Caco-2 (cell line): ENCODE data around the gene MAGI1. TPM values are rescaled to one million over a fixed set of nuclear protein-coding genes. Genes with fewer than 3 reads are reported as not detected.

Source experiments
- BruUV-seq: library from RNA; stranded (reverse); fragments of 400-500 nt; replicated peaks from 2 replicates; lab custom pipeline; 2021; lab: Mats Ljungman, UMichigan
- CTCF ChIA-PET: fragments of 300-600 bp; sonication (Branson Sonifier 250); formaldehyde crosslinking; loops from one replicate; lab custom pipeline; 2022; ENCODE audit warnings: antibody characterized with exemption; lab: Charles Lee
- POLR2A ChIA-PET: fragments of 300-600 bp; sonication (Branson Sonifier 250); formaldehyde crosslinking; loops from one replicate; lab custom pipeline; 2022; ENCODE audit warnings: antibody characterized with exemption; lab: Charles Lee
- DNase-seq, 2 experiments: peaks; one replicate each; pipeline versions ENCODE4 v3.0.0 to v3.0.0-alpha.2; 2020 to 2022
- H3K27me3 ChIP-seq: replicated peaks from 2 replicates; pipeline ENCODE4 v1.6.0; 2011; ENCODE audit warnings: low read length; ENCODE audit not compliant: control insufficient read depth, insufficient read depth
- H3K36me3 ChIP-seq: 2 replicates; pipeline ENCODE4 v1.5.1; 2011; ENCODE audit warnings: low read length; ENCODE audit not compliant: control insufficient read depth, insufficient read depth
- H3K4me1 ChIP-seq: fragments of 250-450 bp; sonication (Bioruptor Pico); 2 replicates; pipeline ENCODE4 v1.5.1; 2020; ENCODE audit warnings: mild to moderate bottlenecking
- H3K4me3 ChIP-seq: 2 replicates; pipeline ENCODE4 v1.5.1; 2011; ENCODE audit warnings: low read depth, mild to moderate bottlenecking, control low read depth, low read length
- H3K9me3 ChIP-seq: fragments of 250-450 bp; sonication (Bioruptor Pico); 2 replicates; pipeline ENCODE4 v1.5.1; 2020; ENCODE audit warnings: mild to moderate bottlenecking, moderate library complexity
- H3K27ac Mint-ChIP-seq: one replicate; pipeline ENCODE4 v1.8.0; 2022; ENCODE audit warnings: mixed read lengths; ENCODE audit not compliant: unreplicated experiment
- H3K27me3 Mint-ChIP-seq: one replicate; pipeline ENCODE4 v1.8.0; 2022; ENCODE audit warnings: mixed read lengths; ENCODE audit not compliant: insufficient read depth, unreplicated experiment
- H3K36me3 Mint-ChIP-seq: one replicate; pipeline ENCODE4 v1.8.0; 2022; ENCODE audit warnings: mild to moderate bottlenecking, mixed read lengths; ENCODE audit not compliant: insufficient read depth, unreplicated experiment
- H3K4me1 Mint-ChIP-seq: one replicate; pipeline ENCODE4 v1.8.0; 2022; ENCODE audit warnings: low read depth, mixed read lengths; ENCODE audit not compliant: unreplicated experiment
- H3K4me3 Mint-ChIP-seq: one replicate; pipeline ENCODE4 v1.8.0; 2022; ENCODE audit warnings: mild to moderate bottlenecking, moderate library complexity, mixed read lengths; ENCODE audit not compliant: unreplicated experiment
- H3K9me3 Mint-ChIP-seq: one replicate; pipeline ENCODE4 v1.8.0; 2022; ENCODE audit warnings: mixed read lengths; ENCODE audit not compliant: unreplicated experiment
- intact Hi-C: fragments of 100-400 bp; cut with micrococcal nuclease; formaldehyde crosslinking; loops from one replicate; pipeline ENCODE4 v1.10.0; 2022; ENCODE audit not compliant: unreplicated experiment
- total RNA-seq: library from RNA; stranded (reverse); gene quantifications from 2 replicates; pipeline ENCODE4 v1.2.3, GENCODE V29; 2022
- TF ChIP-seq, protein P1 (sequence below), 2 experiments: fragments of 200-600 bp in 1 of 2; IDR thresholded peaks; 1 replicate in 1 of 2; 2 replicates in 1 of 2; pipeline versions ENCODE4 v1.5.1 to v1.8.0; 2011 to 2022; ENCODE audit warnings: antibody characterized with exemption in 1 of 2, control low read depth in 1 of 2, inconsistent platforms in 1 of 2, low read depth in 1 of 2, low read length in 1 of 2, mild to moderate bottlenecking in 1 of 2, moderate library complexity in 1 of 2; ENCODE audit not compliant: insufficient read depth in 1 of 2, severe bottlenecking in 1 of 2, unreplicated experiment in 1 of 2

Gene MAGI1
- total RNA-seq, 1 experiment from 2014 or later, result 64.9 TPM

- TF ChIP-seq, protein P1, sequence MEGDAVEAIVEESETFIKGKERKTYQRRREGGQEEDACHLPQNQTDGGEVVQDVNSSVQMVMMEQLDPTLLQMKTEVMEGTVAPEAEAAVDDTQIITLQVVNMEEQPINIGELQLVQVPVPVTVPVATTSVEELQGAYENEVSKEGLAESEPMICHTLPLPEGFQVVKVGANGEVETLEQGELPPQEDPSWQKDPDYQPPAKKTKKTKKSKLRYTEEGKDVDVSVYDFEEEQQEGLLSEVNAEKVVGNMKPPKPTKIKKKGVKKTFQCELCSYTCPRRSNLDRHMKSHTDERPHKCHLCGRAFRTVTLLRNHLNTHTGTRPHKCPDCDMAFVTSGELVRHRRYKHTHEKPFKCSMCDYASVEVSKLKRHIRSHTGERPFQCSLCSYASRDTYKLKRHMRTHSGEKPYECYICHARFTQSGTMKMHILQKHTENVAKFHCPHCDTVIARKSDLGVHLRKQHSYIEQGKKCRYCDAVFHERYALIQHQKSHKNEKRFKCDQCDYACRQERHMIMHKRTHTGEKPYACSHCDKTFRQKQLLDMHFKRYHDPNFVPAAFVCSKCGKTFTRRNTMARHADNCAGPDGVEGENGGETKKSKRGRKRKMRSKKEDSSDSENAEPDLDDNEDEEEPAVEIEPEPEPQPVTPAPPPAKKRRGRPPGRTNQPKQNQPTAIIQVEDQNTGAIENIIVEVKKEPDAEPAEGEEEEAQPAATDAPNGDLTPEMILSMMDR (IDR thresholded peaks at IDR 0.05; ENCODE audit: insufficient read depth in 1 of 2, low read depth in 1 of 2, low read length in 1 of 2, severe bottlenecking in 1 of 2, unreplicated experiment in 1 of 2), result no peak
- peaks cover 26% of the 10 kb centered on the region for H3K4me1 ChIP-seq
- H3K36me3 ChIP-seq, result no peaks in the 10 kb centered on the region
- H3K27me3 ChIP-seq, result no peaks in the 10 kb centered on the region
- H3K9me3 ChIP-seq, result no peaks in the 10 kb centered on the region
- no TSS peak for BruUV-seq
- ChIA-PET CTCF (no interaction called here), POLR2A (no interaction called here)
- Mint-ChIP-seq H3K27me3 (no peaks in the 10 kb centered on the region), H3K36me3 (peaks cover 18% of the 10 kb centered on the region), H3K4me1 (peaks cover 30% of the 10 kb centered on the region), H3K9me3 (no peaks in the 10 kb centered on the region), H3K27ac (no peak overlapping the region), H3K4me3 (no peak overlapping the region)
- no peak for DNase-seq
- intact Hi-C loops, result no loop called here
- no peak overlapping the region for H3K4me3 ChIP-seq
Measured at GRCh38 chr3:65587650-65588439, 450.9 kb downstream of the MAGI1 start.

- H3K27ac Mint-ChIP-seq, result no peak overlapping the region
- H3K27me3 Mint-ChIP-seq, result no peaks in the 10 kb centered on the region
- POLR2A ChIA-PET, result no interaction called here
- no peak overlapping the region for H3K4me3 ChIP-seq
- DNase-seq, result no peak
- no peaks in the 10 kb centered on the region for H3K9me3 ChIP-seq
- H3K9me3 Mint-ChIP-seq, result no peaks in the 10 kb centered on the region
- peaks cover 27% of the 10 kb centered on the region for H3K4me1 Mint-ChIP-seq
- intact Hi-C loops, result no loop called here
- H3K4me3 Mint-ChIP-seq, result no peak overlapping the region
- peaks cover 8% of the 10 kb centered on the region for H3K36me3 Mint-ChIP-seq
- no TSS peak for BruUV-seq
- H3K4me1 ChIP-seq, result peaks cover 36% of the 10 kb centered on the region
- H3K36me3 ChIP-seq, result no peaks in the 10 kb centered on the region
- H3K27me3 ChIP-seq, result no peaks in the 10 kb centered on the region
- TF ChIP-seq, protein P1 (IDR thresholded peaks at IDR 0.05; ENCODE audit: insufficient read depth in 1 of 2, low read depth in 1 of 2, low read length in 1 of 2, severe bottlenecking in 1 of 2, unreplicated experiment in 1 of 2), result no peak
- CTCF ChIA-PET, result interaction anchor here (0.6 kb wide), 1 partner anchor 1251 kb away, joined by 3 read pairs; no protein-coding TSS in a partner anchor
Measured at GRCh38 chr3:65584913-65585312, 453.8 kb downstream of the MAGI1 start.

DNA sequence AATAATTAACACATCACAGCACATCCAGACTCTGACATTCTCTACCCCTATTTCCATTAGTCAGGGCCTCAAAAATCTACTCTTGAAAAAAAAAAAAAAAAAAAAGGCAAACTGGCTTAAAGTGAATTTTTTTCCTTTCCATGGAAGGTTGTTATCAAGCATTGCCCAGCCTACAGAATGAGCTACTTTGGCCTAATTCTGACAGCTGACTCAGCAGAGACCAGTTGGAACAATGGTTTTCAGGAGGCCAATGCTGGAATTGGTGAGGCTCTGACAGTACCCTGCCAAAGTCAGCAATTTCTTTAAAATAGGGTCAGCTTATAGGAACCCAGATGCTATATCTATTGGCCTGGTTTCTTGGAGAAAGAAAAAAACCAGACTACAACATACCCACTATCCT, 454.7 kb downstream of the MAGI1 start:
- CTCF ChIA-PET, result no interaction called here
- no TSS peak for BruUV-seq
- POLR2A ChIA-PET, result no interaction called here

More for the DNA sequence above, 454.7 kb downstream of the MAGI1 start:
- no peak overlapping the region for H3K4me3 Mint-ChIP-seq
- Histone ChIP-seq H3K4me3 (no peak overlapping the region), H3K36me3 (no peaks in the 10 kb centered on the region), H3K4me1 (peaks cover 36% of the 10 kb centered on the region), H3K27me3 (no peaks in the 10 kb centered on the region), H3K9me3 (no peaks in the 10 kb centered on the region)
- DNase-seq, result no peak
- no peaks in the 10 kb centered on the region for H3K27me3 Mint-ChIP-seq
- H3K4me1 Mint-ChIP-seq, result peaks cover 18% of the 10 kb centered on the region
- intact Hi-C loops, result no loop called here
- H3K36me3 Mint-ChIP-seq, result peaks cover under 1% of the 10 kb centered on the region
- no peak overlapping the region for H3K27ac Mint-ChIP-seq
- TF ChIP-seq, protein P1 (IDR thresholded peaks at IDR 0.05; ENCODE audit: insufficient read depth in 1 of 2, low read depth in 1 of 2, low read length in 1 of 2, severe bottlenecking in 1 of 2, unreplicated experiment in 1 of 2), result no peak
- no peaks in the 10 kb centered on the region for H3K9me3 Mint-ChIP-seq
